HG03442 (cell line): ENCODE measurements around the gene TAL1.

Experiments used
- ATAC-seq: cut with Tn5 transposase; IDR thresholded peaks from one replicate; pipeline ENCODE4 v1.9.1; 2021; ENCODE audit warnings: mild to moderate bottlenecking, moderate library complexity; ENCODE audit not compliant: unreplicated experiment

TAL1 gene

GRCh38 chr1:47229886-47230691 lies 1.9 kb downstream of the TAL1 start:
- no peak for ATAC-seq

DNA sequence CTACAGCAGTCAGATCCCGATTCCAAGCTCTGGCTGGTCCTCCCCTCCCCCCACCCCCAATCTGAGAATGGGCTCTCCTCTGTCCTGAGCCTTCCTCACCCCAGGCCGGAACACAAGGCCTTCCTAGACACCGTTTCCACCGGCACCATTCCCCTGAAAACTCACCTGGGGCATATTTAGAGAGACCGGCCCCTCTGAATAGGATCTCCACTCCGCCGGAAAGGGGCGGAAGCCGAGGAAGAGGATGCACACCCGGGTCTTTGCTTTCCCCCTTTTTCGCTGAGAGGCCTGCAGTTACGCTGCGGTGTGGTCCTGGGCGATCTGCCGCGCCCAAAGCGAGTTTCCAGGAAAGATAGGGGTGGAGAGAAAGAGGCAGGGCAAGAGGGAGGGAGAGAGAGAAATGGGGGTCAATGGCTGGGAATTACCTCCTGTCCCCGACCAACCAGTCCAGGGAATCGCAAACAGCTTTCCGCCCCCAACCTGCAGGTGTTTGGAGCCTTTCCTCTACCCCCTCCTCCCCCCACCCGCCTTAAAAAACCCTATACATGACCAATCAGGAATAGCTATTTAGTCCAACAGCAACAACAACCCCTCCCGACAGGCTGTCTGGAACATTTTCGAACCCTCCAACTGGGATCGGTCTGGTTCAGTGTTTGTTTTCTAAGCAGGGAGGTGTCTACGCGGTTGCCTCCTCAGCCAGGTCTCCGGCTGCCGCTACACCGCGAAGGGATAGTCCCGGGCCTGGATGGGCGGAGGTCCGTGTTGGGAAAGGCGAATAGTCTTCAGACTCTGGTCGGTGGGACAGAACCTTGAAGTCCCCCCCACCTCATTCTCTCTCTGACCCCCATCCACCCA lies 2.8 kb downstream of the TAL1 start:
- no peak for ATAC-seq

- no peak for ATAC-seq
Observed at GRCh38 chr1:47228644-47229030, 3.4 kb downstream of the TAL1 start.

DNA sequence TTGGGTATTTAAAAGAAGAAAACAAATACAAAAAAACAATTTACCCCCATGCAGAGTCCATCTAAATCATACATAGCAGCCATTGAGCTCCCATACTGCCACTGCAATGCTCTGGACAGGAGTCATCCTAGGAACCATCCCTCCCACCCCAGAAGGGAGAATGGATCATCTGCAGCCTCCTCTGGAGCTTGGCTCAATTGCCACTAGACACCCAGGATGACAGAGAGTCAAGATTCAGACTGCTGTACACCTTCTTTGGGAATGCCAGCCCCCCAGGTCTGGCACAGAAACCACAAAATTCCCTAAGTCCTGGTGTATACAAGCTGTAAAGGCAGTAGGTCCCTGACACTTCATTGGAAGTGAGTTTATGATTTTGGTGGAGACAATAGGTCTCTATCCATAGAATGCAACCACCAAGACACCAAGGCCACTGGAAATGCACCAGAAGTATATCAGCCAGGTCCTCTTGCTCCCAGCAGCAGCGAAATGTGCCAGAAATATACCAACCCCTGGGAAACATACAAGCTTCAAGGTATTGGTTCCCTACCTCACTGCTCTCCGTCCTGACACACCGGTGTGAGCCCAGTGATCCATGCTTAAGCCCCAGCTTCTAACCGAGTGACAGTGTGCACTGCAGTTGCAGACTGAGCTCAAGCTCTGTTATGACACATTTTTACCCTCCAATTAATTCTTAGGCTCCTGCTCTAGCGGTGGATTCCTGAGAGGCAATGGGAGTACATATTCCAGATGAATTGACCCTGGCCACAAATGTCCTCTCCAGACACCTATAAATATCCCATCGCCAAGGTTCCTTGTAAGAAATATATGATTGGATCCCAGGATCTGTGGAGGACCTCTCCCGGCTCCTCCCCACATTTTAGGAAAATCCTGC lies 4.4 kb downstream of the TAL1 start:
- ATAC-seq = no peak

DNA sequence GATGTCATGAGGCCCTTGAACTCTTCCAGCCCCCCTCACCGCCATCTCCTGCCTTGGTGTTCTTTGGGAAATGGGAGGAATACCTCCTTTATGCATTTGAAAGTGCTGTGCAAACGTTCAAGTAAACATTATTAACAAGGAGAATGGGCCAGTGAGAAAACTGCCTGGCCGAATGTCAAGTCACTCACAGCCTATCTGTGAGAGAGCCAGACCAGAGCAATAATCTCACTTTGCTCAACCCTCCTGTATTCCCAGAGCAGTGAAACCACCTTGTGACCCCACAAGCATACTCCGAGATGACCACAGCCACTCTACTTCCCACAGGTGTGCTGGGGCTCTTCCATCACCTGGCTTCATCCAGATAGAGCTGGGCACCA lies 5.2 kb downstream of the TAL1 start:
- no peak for ATAC-seq

GRCh38 chr1:47226121-47226838 lies 5.7 kb downstream of the TAL1 start:
- no peak for ATAC-seq

DNA sequence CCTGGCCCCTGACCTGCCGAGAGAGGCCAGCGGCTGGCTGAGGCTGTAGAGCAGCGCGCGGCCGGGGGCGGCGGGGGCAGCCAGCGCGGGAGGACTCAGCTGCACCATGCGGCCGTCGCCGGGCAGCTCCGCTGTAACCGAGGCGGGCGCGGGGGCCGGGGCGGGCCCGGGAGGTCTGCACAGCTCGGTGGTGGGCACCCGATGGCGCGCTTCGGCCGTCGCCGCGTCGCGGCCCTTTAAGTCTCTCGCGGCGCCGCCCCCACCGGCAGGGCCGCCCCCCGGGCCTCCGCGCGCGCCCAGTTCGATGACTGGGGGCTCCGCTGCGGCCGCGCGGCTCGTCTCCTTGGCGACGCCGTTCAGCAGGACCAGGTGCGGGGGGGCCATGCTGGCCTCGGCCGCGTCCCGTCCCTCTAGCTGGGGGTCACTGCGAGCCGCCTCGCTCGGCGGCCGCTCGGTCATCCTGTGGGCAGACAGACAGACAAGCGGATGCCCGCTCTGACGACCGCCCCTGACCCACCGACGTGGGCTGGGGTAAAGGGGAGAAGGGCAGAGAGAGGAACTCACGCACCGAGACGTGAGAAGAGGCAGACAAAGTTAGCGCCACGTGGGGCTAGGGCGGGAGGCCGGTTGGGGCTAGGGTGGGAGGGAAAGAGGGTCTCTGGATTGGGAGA lies 6.5 kb downstream of the TAL1 start:
- ATAC-seq = no peak

GRCh38 chr1:47224676-47225399 lies 7.2 kb downstream of the TAL1 start:
- ATAC-seq = no peak

- ATAC-seq = no peak
Observed at GRCh38 chr1:47223921-47224675, 7.9 kb downstream of the TAL1 start.

DNA sequence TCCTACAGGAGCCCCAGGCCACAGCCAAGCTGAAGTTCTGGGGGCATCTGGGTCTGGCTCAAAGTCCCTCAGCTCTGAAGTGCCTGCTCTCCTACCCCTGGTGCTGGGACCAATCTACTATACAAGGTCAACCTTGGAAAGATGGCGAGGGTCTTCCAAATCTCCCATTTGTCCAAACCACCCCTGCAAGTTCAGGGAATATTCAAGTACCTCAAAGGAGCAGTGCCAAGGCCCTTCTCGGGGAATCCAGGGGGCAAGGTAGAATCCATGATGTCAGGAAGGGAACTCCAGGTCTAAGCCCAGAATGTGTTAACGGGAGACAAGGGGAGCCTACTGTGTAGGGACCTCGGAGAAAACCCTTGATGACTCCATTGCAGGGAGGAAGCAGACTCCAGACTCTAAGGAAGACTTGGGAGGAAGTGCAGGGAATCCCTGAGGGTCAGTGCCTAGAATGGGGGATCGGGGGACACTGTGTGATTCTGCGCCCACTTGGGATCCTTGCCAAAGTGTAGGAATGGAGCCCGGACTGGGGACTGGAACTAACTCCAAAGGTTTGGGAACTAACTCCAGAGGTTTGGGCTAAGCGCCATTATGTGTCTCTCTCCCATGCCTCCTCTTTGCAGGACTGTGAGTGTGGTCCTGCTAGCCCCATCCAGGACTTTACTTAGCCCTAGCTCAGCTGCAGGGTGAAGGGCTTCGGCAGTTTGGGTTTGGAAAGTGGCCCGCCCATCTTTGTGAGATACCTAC lies 8.7 kb downstream of the TAL1 start:
- ATAC-seq = no peak

GRCh38 chr1:47222476-47222875 lies 9.5 kb downstream of the TAL1 start:
- ATAC-seq = no peak

DNA sequence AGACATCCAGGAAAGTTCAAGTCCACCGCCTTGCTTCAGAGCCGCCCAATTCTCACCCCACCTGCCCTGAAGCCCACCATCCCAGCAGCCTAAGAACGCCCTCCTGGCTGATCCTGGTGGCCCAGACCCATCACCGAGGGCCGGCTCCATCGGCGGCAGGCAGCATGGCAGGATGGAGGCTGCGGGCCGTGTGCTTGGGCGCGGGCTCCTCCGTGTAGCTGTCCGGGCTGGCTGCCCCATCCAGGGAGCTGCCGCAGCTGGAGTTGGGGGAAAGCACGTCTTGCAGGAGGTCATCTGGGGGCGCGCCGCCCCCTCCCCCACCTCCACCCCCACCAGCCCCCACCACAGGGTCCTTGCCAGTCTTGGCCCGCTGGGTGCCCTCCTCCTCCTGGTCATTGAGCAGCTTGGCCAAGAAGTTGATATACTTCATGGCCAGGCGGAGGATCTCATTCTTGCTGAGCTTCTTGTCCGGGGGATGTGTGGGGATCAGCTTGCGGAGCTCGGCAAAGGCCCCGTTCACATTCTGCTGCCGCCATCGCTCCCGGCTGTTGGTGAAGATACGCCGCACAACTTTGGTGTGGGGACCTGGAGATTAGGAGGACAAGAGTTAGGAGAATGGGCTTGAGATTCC lies 12.3 kb downstream of the TAL1 start:
- no peak for ATAC-seq

GRCh38 chr1:47219001-47219400 lies 13.0 kb downstream of the TAL1 start:
- no peak for ATAC-seq

DNA sequence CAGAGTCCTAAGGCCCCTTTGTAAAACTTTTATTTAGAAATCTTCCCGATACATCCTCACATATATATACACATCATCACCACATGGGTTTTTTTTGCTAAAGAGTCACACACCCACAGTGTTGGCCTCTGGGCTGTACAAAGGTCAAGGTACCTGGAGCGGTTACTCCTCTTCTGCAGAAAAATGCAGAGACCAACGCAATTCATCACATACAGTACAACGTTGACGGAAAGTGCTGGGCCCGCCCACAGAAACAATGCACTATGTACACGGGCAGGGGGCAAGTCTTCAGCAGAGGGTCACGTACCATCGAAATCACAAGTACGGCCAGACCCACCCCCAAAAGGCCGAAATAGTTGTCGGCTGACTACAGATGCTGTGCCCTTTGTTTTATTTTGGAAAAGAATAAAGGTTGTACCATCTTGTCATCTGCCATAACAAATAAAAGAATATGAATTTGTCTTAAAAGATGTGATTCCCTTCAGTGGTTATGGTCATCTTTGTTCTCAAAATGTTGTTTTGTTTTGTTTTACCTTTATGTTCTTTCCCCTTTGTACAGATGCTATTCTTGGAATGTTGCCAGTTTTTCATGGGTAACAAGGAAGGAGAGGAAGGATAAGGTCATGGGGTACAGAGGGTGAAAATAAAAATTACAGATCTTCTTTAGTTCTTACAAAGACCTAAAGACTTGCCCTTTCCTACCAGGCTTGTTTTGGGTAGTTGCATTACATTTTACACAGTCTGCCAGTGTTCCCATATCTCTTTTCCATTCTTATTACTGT lies 15.6 kb downstream of the TAL1 start:
- no peak for ATAC-seq

- no peak for ATAC-seq
Observed at GRCh38 chr1:47215713-47216112, 16.3 kb downstream of the TAL1 start.

GRCh38 chr1:47214549-47214948 lies 17.5 kb downstream of the TAL1 start:
- ATAC-seq = no peak
